SK-N-SH (cell line): ENCODE data around the gene HNF1A. TPM values are rescaled to one million over a fixed set of nuclear protein-coding genes. Genes with fewer than 3 reads are reported as not detected.

ENCODE experiments used
- CTCF ChIA-PET: fragments of 300-600, 350-600 bp; formaldehyde crosslinking; extraction: SDS; loops from one replicate; lab custom pipeline; 2021; lab: Yijun Ruan, JAX
- POLR2A ChIA-PET: fragments of 350-600 bp; sonication (Branson Sonifier 250); formaldehyde crosslinking; extraction: SDS; loops from one replicate; lab custom pipeline; 2020; ENCODE audit warnings: antibody characterized with exemption, inconsistent platforms; lab: Yijun Ruan, JAX
- DNase-seq: peaks from one replicate; pipeline ENCODE4 v3.0.0; 2012
- H2AFZ ChIP-seq: fragments of 200-600 bp; sonication (generic); 2 replicates; pipeline ENCODE4 v1.8.1; 2016; ENCODE audit warnings: antibody characterized with exemption, mild to moderate bottlenecking, low read depth
- H3F3A ChIP-seq: fragments of 200-600 bp; sonication (generic); replicated peaks from 2 replicates; pipeline ENCODE3; 2016; ENCODE audit warnings: antibody characterized with exemption, mild to moderate bottlenecking; ENCODE audit not compliant: insufficient read depth
- H3K27ac ChIP-seq, 2 experiments: fragments of 200-500 bp in 1 of 2; fragments of 200-600 bp in 1 of 2; sonication (Bioruptor generic) in 1 of 2; sonication (generic), shearing (Covaris generic) in 1 of 2; 2 replicates each; pipeline versions ENCODE4 v1.5.1 to v1.6.1; 2014 to 2016; ENCODE audit warnings: low read depth in 2 of 2, inconsistent platforms in 1 of 2, low read length in 1 of 2, mild to moderate bottlenecking in 1 of 2, mixed read lengths in 1 of 2
- H3K27me3 ChIP-seq: fragments of 200-600 bp; sonication (generic), shearing (Covaris generic); 2 replicates; pipeline ENCODE4 v1.6.1; 2016; ENCODE audit warnings: mixed run types; ENCODE audit not compliant: insufficient read depth
- H3K36me3 ChIP-seq, 2 experiments: fragments of 200-500 bp in 1 of 2; fragments of 200-600 bp in 1 of 2; sonication (Bioruptor generic) in 1 of 2; sonication (generic) in 1 of 2; replicated peaks in 1 of 2; 2 replicates each; pipeline versions ENCODE3 to v1.5.1; 2014 to 2016; ENCODE audit warnings: low read length in 1 of 2, mild to moderate bottlenecking in 1 of 2; ENCODE audit not compliant: insufficient read depth in 2 of 2, control insufficient read depth in 1 of 2
- H3K4me1 ChIP-seq, 2 experiments: fragments of 200-500 bp in 1 of 2; fragments of 200-600 bp in 1 of 2; sonication (Bioruptor generic) in 1 of 2; sonication (generic), shearing (Covaris generic) in 1 of 2; 2 replicates each; pipeline versions ENCODE4 v1.5.1 to v1.6.1; 2014 to 2016; ENCODE audit warnings: low read depth in 1 of 2, low read length in 1 of 2, mixed run types in 1 of 2; ENCODE audit not compliant: insufficient read depth in 2 of 2, control insufficient read depth in 1 of 2
- H3K4me2 ChIP-seq: fragments of 200-600 bp; sonication (generic), shearing (Covaris generic); 2 replicates; pipeline ENCODE4 v1.6.1; 2017; ENCODE audit warnings: mixed run types
- H3K4me3 ChIP-seq, 2 experiments: fragments of 200-500 bp in 1 of 2; fragments of 200-600 bp in 1 of 2; sonication (Bioruptor generic) in 1 of 2; sonication (generic), shearing (Covaris generic) in 1 of 2; 2 replicates each; pipeline versions ENCODE4 v1.5.1 to v1.8.1; 2014 to 2016; ENCODE audit warnings: low read depth in 2 of 2, inconsistent platforms in 1 of 2, low read length in 1 of 2, mild to moderate bottlenecking in 1 of 2, mixed read lengths in 1 of 2, moderate library complexity in 1 of 2
- H3K79me2 ChIP-seq: fragments of 200-600 bp; sonication (generic); 2 replicates; pipeline ENCODE4 v1.8.1; 2017; ENCODE audit warnings: mild to moderate bottlenecking; ENCODE audit not compliant: insufficient read depth
- H3K9ac ChIP-seq: fragments of 200-600 bp; sonication (generic); 2 replicates; pipeline ENCODE4 v1.6.1; 2017; ENCODE audit warnings: mixed run types
- H3K9me2 ChIP-seq: fragments of 200-600 bp; sonication (generic); 2 replicates; pipeline ENCODE4 v1.6.1; 2017; ENCODE audit warnings: mixed run types
- H3K9me3 ChIP-seq: fragments of 200-600 bp; sonication (generic); 2 replicates; pipeline ENCODE4 v1.6.1; 2017; ENCODE audit warnings: mixed run types, mild to moderate bottlenecking, moderate library complexity
- H4K20me1 ChIP-seq: fragments of 200-600 bp; sonication (generic); 2 replicates; pipeline ENCODE4 v1.6.1; 2017; ENCODE audit warnings: mild to moderate bottlenecking, mixed run types; ENCODE audit not compliant: insufficient read depth
- ELF1 ChIP-seq: IDR thresholded peaks from 2 replicates; pipeline ENCODE4 v1.4.0; 2012
- EP300 ChIP-seq, 2 experiments: IDR thresholded peaks; 2 replicates each; pipeline versions ENCODE4 v1.4.0 to v1.6.1; 2012; ENCODE audit warnings: borderline replicate concordance in 1 of 2, low read depth in 1 of 2, low read length in 1 of 2
- FOSL2 ChIP-seq: IDR thresholded peaks from 2 replicates; pipeline ENCODE4 v1.4.0; 2012; ENCODE audit warnings: low read depth, mild to moderate bottlenecking, moderate library complexity, borderline replicate concordance
- FOXM1 ChIP-seq: IDR thresholded peaks from 2 replicates; pipeline ENCODE4 v1.4.0; 2012; ENCODE audit warnings: low read depth, mild to moderate bottlenecking
- GABPA ChIP-seq: IDR thresholded peaks from 2 replicates; pipeline ENCODE4 v1.4.0; 2012; ENCODE audit warnings: low read depth, mild to moderate bottlenecking
- GATA2 ChIP-seq: sonication (generic); formaldehyde crosslinking; IDR thresholded peaks from 2 replicates; pipeline ENCODE4 v1.5.0; 2020; ENCODE audit warnings: mild to moderate bottlenecking, missing genetic modification reagents
- JUND ChIP-seq: IDR thresholded peaks from 2 replicates; pipeline ENCODE4 v1.4.0; 2012
- SMC3 ChIP-seq: IDR thresholded peaks from 2 replicates; pipeline ENCODE4 v1.6.1; 2012; ENCODE audit warnings: low read depth, low read length, improper control_type of control experiment
- TCF12 ChIP-seq: IDR thresholded peaks from 2 replicates; pipeline ENCODE4 v1.4.0; 2012
- WGBS: methylation state at CpG from one replicate; pipeline ENCODE4 v1.1.6; 2017; ENCODE audit warnings: low lambda C conversion rate; 5-methylcytosine and 5-hydroxymethylcytosine counted together
- polyA plus RNA-seq, 3 experiments: library from polyadenylated mRNA; depleted of rRNA; stranded (reverse); fragments of >200 nt; gene quantifications; 2 replicates each; pipeline ENCODE4 v1.2.3, GENCODE V29; 2012
- TF ChIP-seq, protein P1 (sequence below): IDR thresholded peaks from 2 replicates; pipeline ENCODE4 v1.4.0; 2012; ENCODE audit warnings: low read depth, borderline replicate concordance
- TF ChIP-seq, protein P2 (sequence below): IDR thresholded peaks from 2 replicates; pipeline ENCODE4; 2012
- TF ChIP-seq, protein P3 (sequence below): fragments of 150-350 bp; IDR thresholded peaks from 2 replicates; pipeline ENCODE4 v1.6.1; 2017; ENCODE audit warnings: antibody characterized with exemption, low read length, low read depth, borderline replicate concordance
- TF ChIP-seq, protein P4 (sequence below): IDR thresholded peaks from 2 replicates; pipeline ENCODE4 v1.6.1; 2012; ENCODE audit warnings: mild to moderate bottlenecking, low read depth, low read length, moderate library complexity
- TF ChIP-seq, protein P5 (sequence below): fragments of 150-350 bp; IDR thresholded peaks from 2 replicates; pipeline ENCODE4 v1.6.1; 2016; ENCODE audit warnings: mild to moderate bottlenecking, low read depth, low read length

Gene HNF1A
- polyA plus RNA-seq, 1 of the 3 experiments (the other 2 are of a cell fraction): not detected

DNA sequence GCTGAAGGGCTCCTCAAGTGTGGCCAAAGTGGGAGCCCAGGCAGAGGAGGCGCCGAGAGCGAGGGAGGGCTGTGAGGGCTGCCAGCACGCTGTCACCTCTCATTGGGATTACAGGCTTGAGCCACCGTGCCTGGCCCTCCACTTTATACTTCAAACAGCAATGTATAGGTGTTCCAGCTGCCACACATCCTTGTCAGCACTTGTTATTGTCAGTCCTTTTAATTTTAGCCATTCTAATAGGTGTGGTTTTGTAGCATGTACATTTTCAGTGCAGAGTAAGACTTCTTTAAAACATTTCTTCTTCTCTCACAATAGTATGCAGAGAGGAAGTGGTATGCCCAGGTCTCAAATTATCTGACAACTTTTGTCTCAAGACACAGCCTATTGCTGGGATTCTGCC, 27.5 kb upstream of the HNF1A start:
- WGBS: 89% methylated on average over 5 of the region's 5 CpGs
- POLR2A ChIA-PET: no interaction called here

More for the DNA sequence above, 27.5 kb upstream of the HNF1A start:
- CTCF ChIA-PET: no interaction called here
- Histone ChIP-seq H3F3A (no peaks in the 10 kb centered on the region), H3K27me3 (no peaks in the 10 kb centered on the region), H3K4me1 (no peaks in the 10 kb centered on the region), H2AFZ (no peak overlapping the region), H3K4me2 (no peak overlapping the region), H3K4me3 (no peak overlapping the region), H3K79me2 (no peaks in the 10 kb centered on the region), H4K20me1 (no peaks in the 10 kb centered on the region), H3K9me2 (no peaks in the 10 kb centered on the region), H3K36me3 (no peaks in the 10 kb centered on the region), H3K9ac (no peak overlapping the region), H3K9me3 (no peaks in the 10 kb centered on the region), H3K27ac (no peak overlapping the region)
- no peak for TF ChIP-seq TCF12
- TF ChIP-seq GATA2 (CRISPR knock-in tag): no peak
- TF ChIP-seq, protein P1, sequence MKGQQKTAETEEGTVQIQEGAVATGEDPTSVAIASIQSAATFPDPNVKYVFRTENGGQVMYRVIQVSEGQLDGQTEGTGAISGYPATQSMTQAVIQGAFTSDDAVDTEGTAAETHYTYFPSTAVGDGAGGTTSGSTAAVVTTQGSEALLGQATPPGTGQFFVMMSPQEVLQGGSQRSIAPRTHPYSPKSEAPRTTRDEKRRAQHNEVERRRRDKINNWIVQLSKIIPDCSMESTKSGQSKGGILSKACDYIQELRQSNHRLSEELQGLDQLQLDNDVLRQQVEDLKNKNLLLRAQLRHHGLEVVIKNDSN: no peak
- TF ChIP-seq, protein P2, sequence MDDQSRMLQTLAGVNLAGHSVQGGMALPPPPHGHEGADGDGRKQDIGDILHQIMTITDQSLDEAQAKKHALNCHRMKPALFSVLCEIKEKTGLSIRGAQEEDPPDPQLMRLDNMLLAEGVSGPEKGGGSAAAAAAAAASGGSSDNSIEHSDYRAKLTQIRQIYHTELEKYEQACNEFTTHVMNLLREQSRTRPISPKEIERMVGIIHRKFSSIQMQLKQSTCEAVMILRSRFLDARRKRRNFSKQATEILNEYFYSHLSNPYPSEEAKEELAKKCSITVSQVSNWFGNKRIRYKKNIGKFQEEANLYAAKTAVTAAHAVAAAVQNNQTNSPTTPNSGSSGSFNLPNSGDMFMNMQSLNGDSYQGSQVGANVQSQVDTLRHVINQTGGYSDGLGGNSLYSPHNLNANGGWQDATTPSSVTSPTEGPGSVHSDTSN: no peak
- TF ChIP-seq FOXM1: no peak
- no peak for TF ChIP-seq FOSL2
- TF ChIP-seq, protein P3, sequence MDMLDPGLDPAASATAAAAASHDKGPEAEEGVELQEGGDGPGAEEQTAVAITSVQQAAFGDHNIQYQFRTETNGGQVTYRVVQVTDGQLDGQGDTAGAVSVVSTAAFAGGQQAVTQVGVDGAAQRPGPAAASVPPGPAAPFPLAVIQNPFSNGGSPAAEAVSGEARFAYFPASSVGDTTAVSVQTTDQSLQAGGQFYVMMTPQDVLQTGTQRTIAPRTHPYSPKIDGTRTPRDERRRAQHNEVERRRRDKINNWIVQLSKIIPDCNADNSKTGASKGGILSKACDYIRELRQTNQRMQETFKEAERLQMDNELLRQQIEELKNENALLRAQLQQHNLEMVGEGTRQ: no peak
- no peak for TF ChIP-seq GABPA
- no peak for TF ChIP-seq ELF1
- TF ChIP-seq, protein P4, sequence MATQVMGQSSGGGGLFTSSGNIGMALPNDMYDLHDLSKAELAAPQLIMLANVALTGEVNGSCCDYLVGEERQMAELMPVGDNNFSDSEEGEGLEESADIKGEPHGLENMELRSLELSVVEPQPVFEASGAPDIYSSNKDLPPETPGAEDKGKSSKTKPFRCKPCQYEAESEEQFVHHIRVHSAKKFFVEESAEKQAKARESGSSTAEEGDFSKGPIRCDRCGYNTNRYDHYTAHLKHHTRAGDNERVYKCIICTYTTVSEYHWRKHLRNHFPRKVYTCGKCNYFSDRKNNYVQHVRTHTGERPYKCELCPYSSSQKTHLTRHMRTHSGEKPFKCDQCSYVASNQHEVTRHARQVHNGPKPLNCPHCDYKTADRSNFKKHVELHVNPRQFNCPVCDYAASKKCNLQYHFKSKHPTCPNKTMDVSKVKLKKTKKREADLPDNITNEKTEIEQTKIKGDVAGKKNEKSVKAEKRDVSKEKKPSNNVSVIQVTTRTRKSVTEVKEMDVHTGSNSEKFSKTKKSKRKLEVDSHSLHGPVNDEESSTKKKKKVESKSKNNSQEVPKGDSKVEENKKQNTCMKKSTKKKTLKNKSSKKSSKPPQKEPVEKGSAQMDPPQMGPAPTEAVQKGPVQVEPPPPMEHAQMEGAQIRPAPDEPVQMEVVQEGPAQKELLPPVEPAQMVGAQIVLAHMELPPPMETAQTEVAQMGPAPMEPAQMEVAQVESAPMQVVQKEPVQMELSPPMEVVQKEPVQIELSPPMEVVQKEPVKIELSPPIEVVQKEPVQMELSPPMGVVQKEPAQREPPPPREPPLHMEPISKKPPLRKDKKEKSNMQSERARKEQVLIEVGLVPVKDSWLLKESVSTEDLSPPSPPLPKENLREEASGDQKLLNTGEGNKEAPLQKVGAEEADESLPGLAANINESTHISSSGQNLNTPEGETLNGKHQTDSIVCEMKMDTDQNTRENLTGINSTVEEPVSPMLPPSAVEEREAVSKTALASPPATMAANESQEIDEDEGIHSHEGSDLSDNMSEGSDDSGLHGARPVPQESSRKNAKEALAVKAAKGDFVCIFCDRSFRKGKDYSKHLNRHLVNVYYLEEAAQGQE: no peak
- TF ChIP-seq JUND: no peak
- TF ChIP-seq EP300 (IDR thresholded peaks at IDR 0.05; ENCODE audit: borderline replicate concordance in 1 of 2, low read depth in 1 of 2, low read length in 1 of 2): no peak
- no peak for TF ChIP-seq SMC3
- TF ChIP-seq, protein P5, sequence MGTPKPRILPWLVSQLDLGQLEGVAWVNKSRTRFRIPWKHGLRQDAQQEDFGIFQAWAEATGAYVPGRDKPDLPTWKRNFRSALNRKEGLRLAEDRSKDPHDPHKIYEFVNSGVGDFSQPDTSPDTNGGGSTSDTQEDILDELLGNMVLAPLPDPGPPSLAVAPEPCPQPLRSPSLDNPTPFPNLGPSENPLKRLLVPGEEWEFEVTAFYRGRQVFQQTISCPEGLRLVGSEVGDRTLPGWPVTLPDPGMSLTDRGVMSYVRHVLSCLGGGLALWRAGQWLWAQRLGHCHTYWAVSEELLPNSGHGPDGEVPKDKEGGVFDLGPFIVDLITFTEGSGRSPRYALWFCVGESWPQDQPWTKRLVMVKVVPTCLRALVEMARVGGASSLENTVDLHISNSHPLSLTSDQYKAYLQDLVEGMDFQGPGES: no peak
- DNase-seq: no peak
